OCI-LY7 (cell line): ENCODE data around the gene PRMT3.

ENCODE experiments used
- EZH2phosphoT487 ChIP-seq: fragments of 200-600 bp; sonication (generic); IDR thresholded peaks from 2 replicates; pipeline ENCODE4 v1.6.1; 2018; ENCODE audit warnings: low read depth, borderline replicate concordance, mild to moderate bottlenecking, mixed run types, antibody characterized with exemption, low read length, moderate library complexity, mixed read lengths
- TF ChIP-seq, protein P1 (sequence below): fragments of 200-600 bp; sonication (generic); conservative IDR thresholded peaks from 2 replicates; pipeline ENCODE4 v1.5.1; 2014; ENCODE audit warnings: mild to moderate bottlenecking, antibody characterized with exemption, low read length, moderate library complexity, mixed read lengths

DNA sequence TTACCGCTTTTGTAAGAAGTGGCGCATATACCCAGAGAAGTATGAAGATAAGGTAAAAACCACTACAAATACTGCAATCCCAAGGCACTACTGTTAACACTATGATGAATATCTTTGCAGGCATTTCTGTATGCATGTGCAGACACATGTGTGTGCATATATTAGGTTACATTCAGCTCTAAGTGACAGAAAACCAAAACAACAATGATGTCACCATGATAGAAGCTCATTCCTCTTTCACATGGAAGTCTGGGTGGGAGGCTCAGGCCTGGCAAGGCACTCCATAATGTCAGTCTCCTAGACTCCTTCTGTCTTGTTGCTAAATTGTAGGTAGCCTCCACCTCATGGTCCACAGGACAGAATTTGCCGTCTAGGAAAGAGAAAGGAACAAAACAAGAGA lies 148.8 kb downstream of the PRMT3 start:
- TF ChIP-seq, protein P1, sequence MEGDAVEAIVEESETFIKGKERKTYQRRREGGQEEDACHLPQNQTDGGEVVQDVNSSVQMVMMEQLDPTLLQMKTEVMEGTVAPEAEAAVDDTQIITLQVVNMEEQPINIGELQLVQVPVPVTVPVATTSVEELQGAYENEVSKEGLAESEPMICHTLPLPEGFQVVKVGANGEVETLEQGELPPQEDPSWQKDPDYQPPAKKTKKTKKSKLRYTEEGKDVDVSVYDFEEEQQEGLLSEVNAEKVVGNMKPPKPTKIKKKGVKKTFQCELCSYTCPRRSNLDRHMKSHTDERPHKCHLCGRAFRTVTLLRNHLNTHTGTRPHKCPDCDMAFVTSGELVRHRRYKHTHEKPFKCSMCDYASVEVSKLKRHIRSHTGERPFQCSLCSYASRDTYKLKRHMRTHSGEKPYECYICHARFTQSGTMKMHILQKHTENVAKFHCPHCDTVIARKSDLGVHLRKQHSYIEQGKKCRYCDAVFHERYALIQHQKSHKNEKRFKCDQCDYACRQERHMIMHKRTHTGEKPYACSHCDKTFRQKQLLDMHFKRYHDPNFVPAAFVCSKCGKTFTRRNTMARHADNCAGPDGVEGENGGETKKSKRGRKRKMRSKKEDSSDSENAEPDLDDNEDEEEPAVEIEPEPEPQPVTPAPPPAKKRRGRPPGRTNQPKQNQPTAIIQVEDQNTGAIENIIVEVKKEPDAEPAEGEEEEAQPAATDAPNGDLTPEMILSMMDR, result no peak
- TF ChIP-seq EZH2phosphoT487, result no peak
